Fibroblast of lung (primary cell): Measurements from ENCODE around the gene RASSF3. TPM values are rescaled to one million over a fixed set of nuclear protein-coding genes. Genes with fewer than 3 reads are reported as not detected.

Experiments used
- DNase-seq, 2 donors: peaks; one replicate each; pipeline versions ENCODE4 v3.0.0 to v3.0.0-alpha.2; 2010; ENCODE audit warnings: low read depth in 2 of 2
- H2AFZ ChIP-seq: 2 replicates; pipeline ENCODE4 v1.5.1; 2012; ENCODE audit warnings: low read length, control low read depth, inconsistent platforms
- H3K27ac ChIP-seq: 2 replicates; pipeline ENCODE4 v1.5.1; 2011; ENCODE audit warnings: low read length, control low read depth; ENCODE audit not compliant: insufficient read depth
- H3K27me3 ChIP-seq: 2 replicates; pipeline ENCODE4 v1.5.1; 2011; ENCODE audit warnings: mild to moderate bottlenecking, low read length; ENCODE audit not compliant: control insufficient read depth, insufficient read depth
- H3K36me3 ChIP-seq: 2 replicates; pipeline ENCODE4 v1.5.1; 2011; ENCODE audit warnings: low read length; ENCODE audit not compliant: control insufficient read depth, insufficient read depth
- H3K4me1 ChIP-seq: 2 replicates; pipeline ENCODE4 v1.5.1; 2011; ENCODE audit warnings: low read length; ENCODE audit not compliant: control insufficient read depth, insufficient read depth; ENCODE audit errors: extremely low read depth
- H3K4me2 ChIP-seq: 2 replicates; pipeline ENCODE4 v1.5.1; 2011; ENCODE audit warnings: low read length, control low read depth; ENCODE audit not compliant: insufficient read depth; ENCODE audit errors: extremely low read depth
- H3K4me3 ChIP-seq, 4 experiments: fragments of 200-600 bp in 1 of 4; sonication (generic) in 1 of 4; replicated peaks in 1 of 4; 2 replicates each; pipeline ENCODE4 v1.5.1; 2011 to 2016; ENCODE audit warnings: low read length in 4 of 4, low read depth in 3 of 4, mild to moderate bottlenecking in 3 of 4, control low read depth in 2 of 4, inconsistent platforms in 1 of 4, mixed read lengths in 1 of 4; ENCODE audit not compliant: insufficient read depth in 1 of 4; ENCODE audit errors: control extremely low read depth in 1 of 4
- H3K79me2 ChIP-seq: 2 replicates; pipeline ENCODE4 v1.5.1; 2012; ENCODE audit warnings: mild to moderate bottlenecking, low read length, inconsistent platforms; ENCODE audit not compliant: control insufficient read depth, insufficient read depth
- H3K9ac ChIP-seq: 2 replicates; pipeline ENCODE4 v1.5.1; 2011; ENCODE audit warnings: mild to moderate bottlenecking, low read length, control low read depth; ENCODE audit not compliant: insufficient read depth
- H3K9me3 ChIP-seq: 2 replicates; pipeline ENCODE4 v1.5.1; 2012; ENCODE audit warnings: low read depth, low read length; ENCODE audit not compliant: control insufficient read depth, insufficient read depth
- H4K20me1 ChIP-seq: 2 replicates; pipeline ENCODE4 v1.5.1; 2011; ENCODE audit warnings: low read length; ENCODE audit not compliant: control insufficient read depth, insufficient read depth; ENCODE audit errors: extremely low read depth
- EZH2 ChIP-seq: IDR thresholded peaks from 2 replicates; pipeline ENCODE4 v1.5.1; 2012; ENCODE audit warnings: low read length, control low read depth, mild to moderate bottlenecking; ENCODE audit errors: missing control alignments
- polyA plus RNA-seq, 2 donors: library from polyadenylated mRNA; depleted of rRNA in 1 of 2; stranded (reverse) in 1 of 2; unstranded in 1 of 2; fragments of >200 nt; gene quantifications; 2 replicates each; pipeline ENCODE4 v1.2.1, GENCODE V29; 2011 to 2012; ENCODE audit warnings: missing spikeins in 1 of 2
- total RNA-seq: library from RNA; depleted of rRNA; stranded (reverse); fragments of >200 nt; gene quantifications from 2 replicates; pipeline ENCODE4 v1.2.1, GENCODE V29; 2014
- TF ChIP-seq, protein P1 (sequence below), 2 donors: IDR thresholded peaks in 1 of 2; conservative IDR thresholded peaks in 1 of 2; 1 replicate in 1 of 2; 2 replicates in 1 of 2; pipeline ENCODE4 v1.5.1; 2011 to 2012; ENCODE audit warnings: low read length in 2 of 2, control low read depth in 1 of 2, inconsistent platforms in 1 of 2, low read depth in 1 of 2, mild to moderate bottlenecking in 1 of 2

Gene RASSF3
- total and polyA plus RNA-seq, 2 donors (not counting 1 experiment from before 2014, with no cell fraction given) = 37.7 to 45.9 TPM

DNA sequence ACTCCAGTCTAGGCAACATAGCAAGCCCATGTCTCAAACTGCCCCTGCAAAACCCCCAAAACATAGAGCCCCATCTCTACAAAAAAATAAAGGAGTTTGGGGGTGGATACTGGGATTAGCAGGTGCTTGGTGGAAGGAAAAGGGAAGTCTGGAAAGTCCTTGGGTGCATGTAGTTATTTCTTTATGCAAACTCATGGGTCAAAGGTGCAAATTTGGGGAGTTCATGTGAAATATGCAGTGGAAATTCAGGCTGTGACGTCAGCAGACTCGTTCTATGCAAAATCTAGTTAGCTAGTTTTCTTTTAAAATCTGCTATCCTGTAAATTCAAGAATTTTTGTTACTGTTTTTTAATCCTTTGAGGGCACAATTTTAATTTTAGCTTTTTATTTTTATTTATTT lies 97.6 kb downstream of the RASSF3 start:
- TF ChIP-seq, protein P1, sequence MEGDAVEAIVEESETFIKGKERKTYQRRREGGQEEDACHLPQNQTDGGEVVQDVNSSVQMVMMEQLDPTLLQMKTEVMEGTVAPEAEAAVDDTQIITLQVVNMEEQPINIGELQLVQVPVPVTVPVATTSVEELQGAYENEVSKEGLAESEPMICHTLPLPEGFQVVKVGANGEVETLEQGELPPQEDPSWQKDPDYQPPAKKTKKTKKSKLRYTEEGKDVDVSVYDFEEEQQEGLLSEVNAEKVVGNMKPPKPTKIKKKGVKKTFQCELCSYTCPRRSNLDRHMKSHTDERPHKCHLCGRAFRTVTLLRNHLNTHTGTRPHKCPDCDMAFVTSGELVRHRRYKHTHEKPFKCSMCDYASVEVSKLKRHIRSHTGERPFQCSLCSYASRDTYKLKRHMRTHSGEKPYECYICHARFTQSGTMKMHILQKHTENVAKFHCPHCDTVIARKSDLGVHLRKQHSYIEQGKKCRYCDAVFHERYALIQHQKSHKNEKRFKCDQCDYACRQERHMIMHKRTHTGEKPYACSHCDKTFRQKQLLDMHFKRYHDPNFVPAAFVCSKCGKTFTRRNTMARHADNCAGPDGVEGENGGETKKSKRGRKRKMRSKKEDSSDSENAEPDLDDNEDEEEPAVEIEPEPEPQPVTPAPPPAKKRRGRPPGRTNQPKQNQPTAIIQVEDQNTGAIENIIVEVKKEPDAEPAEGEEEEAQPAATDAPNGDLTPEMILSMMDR (conservative IDR thresholded peaks at IDR 0.05 in 1 of 2, IDR thresholded peaks at IDR 0.05 in 1 of 2; ENCODE audit: low read depth in 1 of 2, low read length in 2 of 2) = no peak
- TF ChIP-seq EZH2 = no peak
- H3K9ac ChIP-seq = no peak overlapping the region

DNA sequence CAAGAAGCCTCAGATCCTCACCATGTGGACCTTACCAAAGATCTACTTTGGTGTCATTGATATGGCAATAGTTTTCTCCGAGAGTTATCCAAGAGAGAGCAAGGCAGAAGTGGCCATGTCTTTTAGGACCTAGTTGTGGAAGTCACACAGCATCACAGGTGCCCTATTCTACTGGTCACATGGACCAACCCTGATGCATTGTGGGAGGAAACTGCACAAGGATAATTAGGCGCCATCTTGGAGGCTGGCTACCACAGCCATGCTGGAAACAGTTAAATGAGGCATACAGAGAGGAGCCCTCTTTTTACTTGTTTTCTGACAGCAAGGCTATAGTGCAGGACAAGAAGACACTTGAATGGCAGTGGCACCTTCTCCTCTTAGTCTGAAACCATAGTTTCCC lies 99.1 kb downstream of the RASSF3 start:
- TF ChIP-seq, protein P1 (conservative IDR thresholded peaks at IDR 0.05 in 1 of 2, IDR thresholded peaks at IDR 0.05 in 1 of 2; ENCODE audit: low read depth in 1 of 2, low read length in 2 of 2) = no peak
- TF ChIP-seq EZH2 = no peak
- Histone ChIP-seq H3K79me2 (no peaks in the 10 kb centered on the region), H3K4me3 (no peak overlapping the region), H3K4me1 (no peaks in the 10 kb centered on the region), H3K9ac (no peak overlapping the region), H3K4me2 (no peak overlapping the region), H3K36me3 (no peaks in the 10 kb centered on the region), H3K27ac (no peak overlapping the region), H3K27me3 (no peaks in the 10 kb centered on the region), H3K9me3 (no peaks in the 10 kb centered on the region), H2AFZ (no peak overlapping the region), H4K20me1 (no peaks in the 10 kb centered on the region)
- DNase-seq = no peak

More for the DNA sequence above, 97.6 kb downstream of the RASSF3 start:
- Histone ChIP-seq H3K4me1 (no peaks in the 10 kb centered on the region), H3K79me2 (no peaks in the 10 kb centered on the region), H3K4me2 (no peak overlapping the region), H3K27me3 (no peaks in the 10 kb centered on the region), H3K27ac (no peak overlapping the region), H3K36me3 (no peaks in the 10 kb centered on the region), H3K9me3 (no peaks in the 10 kb centered on the region), H2AFZ (no peak overlapping the region), H3K4me3 (no peak overlapping the region), H4K20me1 (no peaks in the 10 kb centered on the region)
- DNase-seq = no peak

DNA sequence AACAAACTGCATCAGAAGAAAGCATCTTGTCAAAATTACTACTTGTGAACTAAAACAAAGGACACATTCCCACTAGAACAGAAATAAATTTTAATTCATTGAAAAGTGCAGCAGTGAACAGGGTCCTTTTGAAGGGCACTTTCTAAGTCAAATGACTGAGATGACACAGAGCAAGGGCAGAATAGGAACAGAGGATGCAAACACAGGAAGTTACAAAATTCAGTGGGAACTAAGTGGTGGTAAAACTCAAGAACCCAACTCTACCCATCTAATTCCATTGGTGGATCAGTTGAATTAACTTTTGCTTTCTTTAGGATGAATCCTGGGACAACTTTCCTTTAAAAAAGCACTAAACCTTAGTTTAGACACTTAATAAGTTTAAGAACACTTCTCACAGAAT lies 103.1 kb downstream of the RASSF3 start:
- H4K20me1 ChIP-seq = no peaks in the 10 kb centered on the region
- no peak for DNase-seq
- no peak overlapping the region for H3K27ac ChIP-seq
- H3K36me3 ChIP-seq = peaks cover 5% of the 10 kb centered on the region
- H3K9ac ChIP-seq = no peak overlapping the region
- H3K27me3 ChIP-seq = no peaks in the 10 kb centered on the region
- no peak overlapping the region for H2AFZ ChIP-seq
- H3K9me3 ChIP-seq = no peaks in the 10 kb centered on the region
- no peak for TF ChIP-seq EZH2
- H3K79me2 ChIP-seq = no peaks in the 10 kb centered on the region
- no peak overlapping the region for H3K4me2 ChIP-seq
- H3K4me3 ChIP-seq = no peak overlapping the region
- H3K4me1 ChIP-seq = no peaks in the 10 kb centered on the region
